ENCODE results near the gene CFAP97.

CFAP97 gene

GRCh38 chr4:185145572-185145971 lies 58.2 kb downstream of the CFAP97 start:
- TF ChIP-seq SUZ12 (IDR thresholded peaks at IDR 0.05), result no peak
- no peak for TF ChIP-seq CTBP1 (IDR thresholded peaks at IDR 0.05; ENCODE audit: borderline replicate concordance)
- TF ChIP-seq ELF4 (IDR thresholded peaks at IDR 0.05), result no peak
- no peak for TF ChIP-seq HDGF (IDR thresholded peaks at IDR 0.05; ENCODE audit: borderline replicate concordance)
- no peak for TF ChIP-seq FOXA1 (IDR thresholded peaks at IDR 0.05)
- DNase-seq (ENCODE audit: extremely low spot score), result no peak
- POLR2A ChIA-PET, result interaction anchor here (0.6 to 1.1 kb wide), 3 partner anchors 19 to 59 kb away, joined by 3 read pairs; no protein-coding TSS in a partner anchor
- CTCF ChIA-PET, result no interaction called here

GRCh38 chr4:185144601-185145240 lies 59.1 kb downstream of the CFAP97 start:
- TF ChIP-seq TARDBP (IDR thresholded peaks at IDR 0.05), result no peak
- TF ChIP-seq HDGF (IDR thresholded peaks at IDR 0.05; ENCODE audit: borderline replicate concordance), result no peak
- TF ChIP-seq SUZ12 (IDR thresholded peaks at IDR 0.05), result no peak
- TF ChIP-seq LEF1 (IDR thresholded peaks at IDR 0.05; ENCODE audit: borderline replicate concordance), result no peak
- no peak for TF ChIP-seq BHLHE40 (IDR thresholded peaks at IDR 0.05; ENCODE audit: borderline replicate concordance)
- ChIA-PET POLR2A (interaction anchor here (1.1 kb wide), 1 partner anchor 60 kb away, joined by 3 read pairs; no protein-coding TSS in a partner anchor), CTCF (interaction anchor here (0.7 kb wide), 1 partner anchor 39 kb away, joined by 3 read pairs; no protein-coding TSS in a partner anchor)
- DNase-seq (ENCODE audit: extremely low spot score), result no peak

GRCh38 chr4:185143601-185143969 lies 60.2 kb downstream of the CFAP97 start:
- TF ChIP-seq SUZ12 (IDR thresholded peaks at IDR 0.05) (no peak), FOXA1 (IDR thresholded peaks at IDR 0.05) (no peak), ELF4 (IDR thresholded peaks at IDR 0.05) (no peak), HDGF (IDR thresholded peaks at IDR 0.05; ENCODE audit: borderline replicate concordance) (no peak), BHLHE40 (IDR thresholded peaks at IDR 0.05; ENCODE audit: borderline replicate concordance) (no peak)
- ChIA-PET CTCF (interaction anchor here (2.1 kb wide), 1 partner anchor 9 kb away, joined by 17 read pairs; no protein-coding TSS in a partner anchor), POLR2A (interaction anchor here (0.7 to 1.9 kb wide), 16 partner anchors 9 to 410 kb away, joined by 3 to 8 read pairs (median 5); partner anchors contain the start of genes CENPU, HELT and SNX25)
- peak; percentile 14 for DNase-seq (ENCODE audit: extremely low spot score)

GRCh38 chr4:185142912-185143600 lies 60.7 kb downstream of the CFAP97 start, which contains the start of gene SLC25A4:
TSS of gene SLC25A4 (plus strand) at chr4:185143266. CDS start at chr4:185143373, 107 bp downstream.
- peak; percentile 81 for DNase-seq (ENCODE audit: extremely low spot score)
- no peak for TF ChIP-seq TARDBP (IDR thresholded peaks at IDR 0.05)
- peak; percentile 19; the same call in 1 of the 2 replicates for TF ChIP-seq SP1 (IDR thresholded peaks at IDR 0.05)
- 0 out of 2 replicates have a peak, but pooled peaks have one; percentile 30 for TF ChIP-seq ELF4 (IDR thresholded peaks at IDR 0.05)
- peak; percentile 82 for TF ChIP-seq L3MBTL2 (conservative IDR thresholded peaks at IDR 0.05)
- TF ChIP-seq FOXK2 (IDR thresholded peaks at IDR 0.05), result no peak
- TF ChIP-seq PKNOX1 (IDR thresholded peaks at IDR 0.05), result no peak
- ChIA-PET CTCF (interaction anchor here (0.8 to 2.1 kb wide), 2 partner anchors 9 to 103 kb away, joined by 3 to 17 read pairs; no protein-coding TSS in a partner anchor), POLR2A (interaction anchor here (0.7 to 1.9 kb wide), 20 partner anchors 8 to 424 kb away, joined by 3 to 8 read pairs (median 5); partner anchors contain the start of genes CENPU, HELT and SNX25)

- TF ChIP-seq SUZ12 (IDR thresholded peaks at IDR 0.05) (no peak), FOXK2 (IDR thresholded peaks at IDR 0.05) (no peak), ELF4 (IDR thresholded peaks at IDR 0.05) (no peak), HDGF (IDR thresholded peaks at IDR 0.05; ENCODE audit: borderline replicate concordance) (no peak), L3MBTL2 (conservative IDR thresholded peaks at IDR 0.05) (no peak), ZNF384 (IDR thresholded peaks at IDR 0.05) (no peak), SP1 (IDR thresholded peaks at IDR 0.05) (no peak), NFRKB (IDR thresholded peaks at IDR 0.05) (no peak)
- CTCF ChIA-PET, result interaction anchor here (0.8 to 2.1 kb wide), 2 partner anchors 8 to 103 kb away, joined by 3 to 17 read pairs; no protein-coding TSS in a partner anchor
- no peak for DNase-seq (ENCODE audit: extremely low spot score)
- POLR2A ChIA-PET, result interaction anchor here (0.7 to 1.9 kb wide), 19 partner anchors 8 to 425 kb away, joined by 3 to 8 read pairs (median 5); partner anchors contain the start of genes CENPU and HELT
These were observed 61.3 kb downstream of the CFAP97 start for GRCh38 chr4:185142564-185142911.

GRCh38 chr4:185141777-185142176 lies 62.0 kb downstream of the CFAP97 start:
- ChIA-PET CTCF (no interaction called here), POLR2A (interaction anchor here (0.8 to 1.9 kb wide), 5 partner anchors 26 to 425 kb away, joined by 3 to 7 read pairs (median 3); partner anchors contain the start of gene CENPU)
- no peak for DNase-seq (ENCODE audit: extremely low spot score)
- TF ChIP-seq LEF1 (IDR thresholded peaks at IDR 0.05; ENCODE audit: borderline replicate concordance) (no peak), ZNF384 (IDR thresholded peaks at IDR 0.05) (no peak), SUZ12 (IDR thresholded peaks at IDR 0.05) (no peak), TARDBP (IDR thresholded peaks at IDR 0.05) (no peak), FOXM1 (IDR thresholded peaks at IDR 0.05; ENCODE audit: borderline replicate concordance) (no peak)

GRCh38 chr4:185139736-185140135 lies 64.1 kb downstream of the CFAP97 start:
- DNase-seq (ENCODE audit: extremely low spot score), result no peak
- ChIA-PET POLR2A (no interaction called here), CTCF (interaction anchor here (1.0 to 1.5 kb wide), 2 partner anchors 99 to 394 kb away, joined by 3 read pairs; no protein-coding TSS in a partner anchor)
- no peak for TF ChIP-seq ARNT (IDR thresholded peaks at IDR 0.05)
- TF ChIP-seq NFRKB (IDR thresholded peaks at IDR 0.05), result no peak

- TF ChIP-seq TARDBP (IDR thresholded peaks at IDR 0.05), result no peak
- TF ChIP-seq SP1 (IDR thresholded peaks at IDR 0.05), result no peak
- no peak for TF ChIP-seq CTBP1 (IDR thresholded peaks at IDR 0.05; ENCODE audit: borderline replicate concordance)
- no peak for TF ChIP-seq ELF4 (IDR thresholded peaks at IDR 0.05)
- no peak for TF ChIP-seq NFRKB (IDR thresholded peaks at IDR 0.05)
- no peak for TF ChIP-seq ARNT (IDR thresholded peaks at IDR 0.05)
- TF ChIP-seq LEF1 (IDR thresholded peaks at IDR 0.05; ENCODE audit: borderline replicate concordance), result no peak
- no peak for TF ChIP-seq FOXM1 (IDR thresholded peaks at IDR 0.05; ENCODE audit: borderline replicate concordance)
- TF ChIP-seq ZNF384 (IDR thresholded peaks at IDR 0.05), result no peak
- TF ChIP-seq BHLHE40 (IDR thresholded peaks at IDR 0.05; ENCODE audit: borderline replicate concordance), result no peak
- TF ChIP-seq FOXK2 (IDR thresholded peaks at IDR 0.05), result no peak
- TF ChIP-seq FOXA1 (IDR thresholded peaks at IDR 0.05), result no peak
- CTCF ChIA-PET, result no interaction called here
- POLR2A ChIA-PET, result no interaction called here
- no peak for DNase-seq (ENCODE audit: extremely low spot score)
These were observed 65.6 kb downstream of the CFAP97 start for GRCh38 chr4:185138161-185138560.

All from HEK293T (cell line).